Central memory CD8-positive, alpha-beta T cell (primary cell): Measurements from ENCODE around the gene ZNF366.

Source experiments
- ATAC-seq: fragments of 150-1000 bp; cut with Tn5 transposase; replicated peaks from 2 replicates; pipeline ENCODE4 v1.10.0; 2022; ENCODE audit warnings: mild to moderate bottlenecking, moderate FRiP score, moderate number of reproducible peaks; ENCODE audit not compliant: poor library complexity, severe bottlenecking; ENCODE audit errors: extremely low read depth
- DNase-seq, 2 donors: peaks; one replicate each; pipeline ENCODE4 v3.0.0; 2021; ENCODE audit warnings: low spot score in 2 of 2
- H3K27ac Mint-ChIP-seq: one replicate; pipeline ENCODE4 v1.8.0; 2022; ENCODE audit warnings: low read depth, mild to moderate bottlenecking, moderate library complexity, mixed read lengths
- H3K27me3 Mint-ChIP-seq: one replicate; pipeline ENCODE4 v1.8.0; 2022; ENCODE audit warnings: mixed read lengths
- H3K36me3 Mint-ChIP-seq: one replicate; pipeline ENCODE4 v1.8.0; 2022; ENCODE audit warnings: mild to moderate bottlenecking, moderate library complexity, mixed read lengths; ENCODE audit not compliant: insufficient read depth
- H3K4me1 Mint-ChIP-seq: one replicate; pipeline ENCODE4 v1.8.0; 2022; ENCODE audit warnings: mixed read lengths
- H3K4me3 Mint-ChIP-seq: one replicate; pipeline ENCODE4 v1.8.0; 2022; ENCODE audit warnings: mild to moderate bottlenecking, moderate library complexity, mixed read lengths
- H3K9me3 Mint-ChIP-seq: one replicate; pipeline ENCODE4 v1.8.0; 2022; ENCODE audit warnings: mixed read lengths

ZNF366 gene

GRCh38 chr5:72539038-72539437, 31.8 kb upstream of the ZNF366 start:
- ATAC-seq (no peak), DNase-seq (no peak)
- H3K4me3 Mint-ChIP-seq, result no peak overlapping the region
- H3K4me1 Mint-ChIP-seq, result no peaks in the 10 kb centered on the region
- H3K36me3 Mint-ChIP-seq, result no peaks in the 10 kb centered on the region
- peaks cover 50% of the 10 kb centered on the region for H3K27me3 Mint-ChIP-seq
- H3K27ac Mint-ChIP-seq, result no peak overlapping the region
- H3K9me3 Mint-ChIP-seq, result peaks cover 5% of the 10 kb centered on the region

GRCh38 chr5:72537166-72537565, 30.0 kb upstream of the ZNF366 start:
- DNase-seq, result no peak
- peaks cover 68% of the 10 kb centered on the region for H3K27me3 Mint-ChIP-seq
- no peaks in the 10 kb centered on the region for H3K36me3 Mint-ChIP-seq
- no peaks in the 10 kb centered on the region for H3K9me3 Mint-ChIP-seq
- H3K4me1 Mint-ChIP-seq, result no peaks in the 10 kb centered on the region
- no peak overlapping the region for H3K4me3 Mint-ChIP-seq
- ATAC-seq, result no peak
- no peak overlapping the region for H3K27ac Mint-ChIP-seq

GRCh38 chr5:72531496-72532190, 24.4 kb upstream of the ZNF366 start:
- Mint-ChIP-seq H3K27me3 (peaks cover 76% of the 10 kb centered on the region), H3K4me3 (no peak overlapping the region), H3K36me3 (no peaks in the 10 kb centered on the region), H3K27ac (no peak overlapping the region), H3K9me3 (no peaks in the 10 kb centered on the region), H3K4me1 (no peaks in the 10 kb centered on the region)
- DNase-seq (no peak), ATAC-seq (no peak)

GRCh38 chr5:72530196-72530595, 23.0 kb upstream of the ZNF366 start:
- H3K27me3 Mint-ChIP-seq, result peaks cover 64% of the 10 kb centered on the region
- H3K4me1 Mint-ChIP-seq, result no peaks in the 10 kb centered on the region
- no peaks in the 10 kb centered on the region for H3K36me3 Mint-ChIP-seq
- no peaks in the 10 kb centered on the region for H3K9me3 Mint-ChIP-seq
- no peak overlapping the region for H3K27ac Mint-ChIP-seq
- ATAC-seq (no peak), DNase-seq (no peak)
- no peak overlapping the region for H3K4me3 Mint-ChIP-seq

GRCh38 chr5:72529383-72529782, 22.2 kb upstream of the ZNF366 start:
- no peak for DNase-seq
- Mint-ChIP-seq H3K36me3 (no peaks in the 10 kb centered on the region), H3K27ac (no peak overlapping the region), H3K4me1 (no peaks in the 10 kb centered on the region), H3K9me3 (no peaks in the 10 kb centered on the region), H3K4me3 (no peak overlapping the region), H3K27me3 (peaks cover 59% of the 10 kb centered on the region)
- ATAC-seq, result no peak

- H3K9me3 Mint-ChIP-seq, result no peaks in the 10 kb centered on the region
- H3K4me1 Mint-ChIP-seq, result no peaks in the 10 kb centered on the region
- no peak overlapping the region for H3K4me3 Mint-ChIP-seq
- DNase-seq, result no peak
- ATAC-seq, result no peak
- H3K36me3 Mint-ChIP-seq, result peaks cover 1% of the 10 kb centered on the region
- no peak overlapping the region for H3K27ac Mint-ChIP-seq
- peaks cover 30% of the 10 kb centered on the region for H3K27me3 Mint-ChIP-seq
Measured at GRCh38 chr5:72525816-72526215, 18.6 kb upstream of the ZNF366 start.

- ATAC-seq (no peak), DNase-seq (no peak)
- peaks cover 35% of the 10 kb centered on the region for H3K27me3 Mint-ChIP-seq
- H3K36me3 Mint-ChIP-seq, result peaks cover 1% of the 10 kb centered on the region
- H3K27ac Mint-ChIP-seq, result no peak overlapping the region
- H3K9me3 Mint-ChIP-seq, result peaks cover 11% of the 10 kb centered on the region
- H3K4me1 Mint-ChIP-seq, result no peaks in the 10 kb centered on the region
- no peak overlapping the region for H3K4me3 Mint-ChIP-seq
Measured at GRCh38 chr5:72523960-72524582, 16.9 kb upstream of the ZNF366 start.

GRCh38 chr5:72522607-72523006, 15.4 kb upstream of the ZNF366 start:
- no peak for DNase-seq
- ATAC-seq, result no peak
- H3K9me3 Mint-ChIP-seq, result peaks cover 11% of the 10 kb centered on the region

GRCh38 chr5:72519111-72519510, 11.9 kb upstream of the ZNF366 start:
- DNase-seq, result no peak
- peaks cover 34% of the 10 kb centered on the region for H3K27me3 Mint-ChIP-seq
- no peak overlapping the region for H3K4me3 Mint-ChIP-seq
- ATAC-seq, result no peak
- no peak overlapping the region for H3K27ac Mint-ChIP-seq
- peaks cover 11% of the 10 kb centered on the region for H3K9me3 Mint-ChIP-seq
- peaks cover 1% of the 10 kb centered on the region for H3K36me3 Mint-ChIP-seq
- H3K4me1 Mint-ChIP-seq, result no peaks in the 10 kb centered on the region

More at GRCh38 chr5:72522607-72523006, 15.4 kb upstream of the ZNF366 start:
- Mint-ChIP-seq H3K4me1 (no peaks in the 10 kb centered on the region), H3K27ac (no peak overlapping the region), H3K4me3 (no peak overlapping the region), H3K36me3 (peaks cover 1% of the 10 kb centered on the region), H3K27me3 (peaks cover 34% of the 10 kb centered on the region)

- ATAC-seq (no peak), DNase-seq (no peak)
- no peaks in the 10 kb centered on the region for H3K4me1 Mint-ChIP-seq
- H3K36me3 Mint-ChIP-seq, result no peaks in the 10 kb centered on the region
- no peak overlapping the region for H3K27ac Mint-ChIP-seq
- H3K9me3 Mint-ChIP-seq, result peaks cover 11% of the 10 kb centered on the region
- peaks cover 34% of the 10 kb centered on the region for H3K27me3 Mint-ChIP-seq
- H3K4me3 Mint-ChIP-seq, result no peak overlapping the region
Measured at GRCh38 chr5:72518001-72518683, 10.9 kb upstream of the ZNF366 start.

- H3K27me3 Mint-ChIP-seq, result peaks cover 40% of the 10 kb centered on the region
- H3K27ac Mint-ChIP-seq, result no peak overlapping the region
Measured at GRCh38 chr5:72516916-72517315, 9.7 kb upstream of the ZNF366 start.

GRCh38 chr5:72515211-72515610, 8.0 kb upstream of the ZNF366 start:
- Mint-ChIP-seq H3K27me3 (peaks cover 45% of the 10 kb centered on the region), H3K36me3 (no peaks in the 10 kb centered on the region), H3K4me1 (no peaks in the 10 kb centered on the region), H3K9me3 (peaks cover 7% of the 10 kb centered on the region), H3K4me3 (no peak overlapping the region), H3K27ac (no peak overlapping the region)
- DNase-seq (no peak), ATAC-seq (no peak)

More at GRCh38 chr5:72516916-72517315, 9.7 kb upstream of the ZNF366 start:
- Mint-ChIP-seq H3K9me3 (peaks cover 11% of the 10 kb centered on the region), H3K36me3 (no peaks in the 10 kb centered on the region), H3K4me1 (no peaks in the 10 kb centered on the region), H3K4me3 (no peak overlapping the region)
- DNase-seq, result no peak
- ATAC-seq, result no peak

GRCh38 chr5:72512593-72512860, 5.3 kb upstream of the ZNF366 start:
- Mint-ChIP-seq H3K4me3 (no peak overlapping the region), H3K27ac (no peak overlapping the region), H3K36me3 (no peaks in the 10 kb centered on the region), H3K27me3 (peaks cover 56% of the 10 kb centered on the region), H3K9me3 (no peaks in the 10 kb centered on the region), H3K4me1 (no peaks in the 10 kb centered on the region)
- DNase-seq (no peak), ATAC-seq (no peak)
